Glutamatergic neuron (in vitro differentiated cells): ENCODE data around the gene C9orf72. TPM values are rescaled to one million over a fixed set of nuclear protein-coding genes. Genes with fewer than 3 reads are reported as not detected.

Experiments
- DNase-seq: peaks from one replicate; pipeline ENCODE4 v3.0.0; 2022
- H3K27ac Mint-ChIP-seq: one replicate; pipeline ENCODE4 v1.8.0; 2020; ENCODE audit warnings: mild to moderate bottlenecking, mixed read lengths, inconsistent platforms; ENCODE audit not compliant: unreplicated experiment
- H3K27me3 Mint-ChIP-seq: one replicate; pipeline ENCODE4 v1.8.0; 2020; ENCODE audit warnings: mild to moderate bottlenecking, moderate library complexity, mixed read lengths, inconsistent platforms; ENCODE audit not compliant: unreplicated experiment
- H3K36me3 Mint-ChIP-seq: one replicate; pipeline ENCODE4 v1.8.0; 2020; ENCODE audit warnings: mild to moderate bottlenecking, mixed read lengths, inconsistent platforms; ENCODE audit not compliant: unreplicated experiment
- H3K4me1 Mint-ChIP-seq: one replicate; pipeline ENCODE4 v1.8.0; 2020; ENCODE audit warnings: mild to moderate bottlenecking, low read depth, mixed read lengths, inconsistent platforms; ENCODE audit not compliant: unreplicated experiment
- H3K4me3 Mint-ChIP-seq: one replicate; pipeline ENCODE4 v1.8.0; 2020; ENCODE audit warnings: mild to moderate bottlenecking, mixed read lengths, inconsistent platforms; ENCODE audit not compliant: unreplicated experiment
- H3K9me3 Mint-ChIP-seq: one replicate; pipeline ENCODE4 v1.8.0; 2020; ENCODE audit warnings: mild to moderate bottlenecking, moderate library complexity, mixed read lengths, inconsistent platforms; ENCODE audit not compliant: unreplicated experiment
- CTCF ChIP-seq: fragments of 200-600 bp; sonication (generic); IDR thresholded peaks from one replicate; pipeline ENCODE4 v1.5.0; 2021; ENCODE audit not compliant: partially characterized antibody, unreplicated experiment
- total RNA-seq: library from RNA; stranded (reverse); fragmentation: NEBNext Ultra II Directional; extraction: Animal tissue kit (Norgen Biotek cat#: 25700); gene quantifications from one replicate; pipeline ENCODE4 v1.2.1, GENCODE V29; 2021; ENCODE audit not compliant: unreplicated experiment

C9orf72 gene
- total RNA-seq, 1 donor from 2014 or later: 53.9 TPM

- Mint-ChIP-seq H3K27ac (peak overlapping the region; percentile 28), H3K9me3 (no peaks in the 10 kb centered on the region), H3K4me1 (peaks cover 11% of the 10 kb centered on the region), H3K4me3 (peak overlapping the region; percentile 91), H3K27me3 (peaks cover 3% of the 10 kb centered on the region), H3K36me3 (no peaks in the 10 kb centered on the region)
- no peak for TF ChIP-seq CTCF
- peak; percentile 60 for DNase-seq
Measured at GRCh38 chr9:27528076-27528885, 45.0 kb downstream of the C9orf72 start.

GRCh38 chr9:27527702-27528075 lies 45.6 kb downstream of the C9orf72 start:
- TF ChIP-seq CTCF: no peak
- H3K9me3 Mint-ChIP-seq: no peaks in the 10 kb centered on the region
- no peak overlapping the region for H3K27ac Mint-ChIP-seq
- peaks cover 8% of the 10 kb centered on the region for H3K4me1 Mint-ChIP-seq
- H3K4me3 Mint-ChIP-seq: peak overlapping the region; percentile 82
- DNase-seq: no peak
- no peaks in the 10 kb centered on the region for H3K36me3 Mint-ChIP-seq
- H3K27me3 Mint-ChIP-seq: peaks cover 3% of the 10 kb centered on the region

- Mint-ChIP-seq H3K27me3 (peaks cover 3% of the 10 kb centered on the region), H3K9me3 (no peaks in the 10 kb centered on the region), H3K27ac (no peak within 1 kb of the TSS), H3K36me3 (no peaks in the 10 kb centered on the region), H3K4me3 (no peak within 1 kb of the TSS), H3K4me1 (no peaks in the 10 kb centered on the region)
- DNase-seq: no peak
- no peak for TF ChIP-seq CTCF
Measured at GRCh38 chr9:27524236-27524635, 49.0 kb downstream of the C9orf72 start, which contains the start of gene IFNK. IFNK (plus strand) TSS chr9:27524290; CDS start chr9:27524337, 47 bp downstream.

GRCh38 chr9:27523141-27523540 lies 50.1 kb downstream of the C9orf72 start:
- Mint-ChIP-seq H3K4me1 (no peaks in the 10 kb centered on the region), H3K27ac (no peak overlapping the region)
- DNase-seq: no peak

More at GRCh38 chr9:27523141-27523540, 50.1 kb downstream of the C9orf72 start:
- no peak overlapping the region for H3K4me3 Mint-ChIP-seq
- H3K36me3 Mint-ChIP-seq: no peaks in the 10 kb centered on the region
- TF ChIP-seq CTCF: no peak
- no peaks in the 10 kb centered on the region for H3K9me3 Mint-ChIP-seq
- peaks cover 3% of the 10 kb centered on the region for H3K27me3 Mint-ChIP-seq
